GM20431 (cell line): ENCODE data around the gene TMEM163.
"Not testable (repeated sequence)": the region's sequence is repeated elsewhere in the genome, so short reads cannot be mapped to it uniquely, and the experiment has no call there.

Source experiments
- in situ Hi-C: fragments of 300-500 bp; cut with MseI, MboI; formaldehyde crosslinking; loops from one replicate; pipeline ENCODE4 v1.15.0; 2020; ENCODE audit warnings: low sequenced_read_pairs; ENCODE audit not compliant: unreplicated experiment

Gene TMEM163

DNA sequence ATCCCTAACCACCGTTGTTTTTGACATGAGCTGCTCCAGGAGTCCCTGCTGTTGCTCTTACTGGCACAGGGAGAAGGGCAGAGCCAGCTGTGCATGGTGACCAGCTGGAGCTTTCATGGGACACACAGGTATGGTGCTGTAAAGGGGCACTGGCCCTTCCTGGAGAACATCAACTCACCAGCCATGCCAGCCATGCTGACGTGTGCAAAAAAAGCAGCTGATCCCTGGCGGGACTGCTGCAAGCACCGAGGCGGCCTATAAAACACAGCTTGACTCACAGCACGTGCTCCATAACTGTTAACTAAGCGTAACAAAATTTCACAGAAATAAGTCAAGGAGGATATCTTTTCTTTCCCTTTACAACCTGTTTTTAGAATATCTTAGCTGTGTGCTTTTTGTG, 165.1 kb downstream of the TMEM163 start:
- in situ Hi-C loops, result no loop called here

DNA sequence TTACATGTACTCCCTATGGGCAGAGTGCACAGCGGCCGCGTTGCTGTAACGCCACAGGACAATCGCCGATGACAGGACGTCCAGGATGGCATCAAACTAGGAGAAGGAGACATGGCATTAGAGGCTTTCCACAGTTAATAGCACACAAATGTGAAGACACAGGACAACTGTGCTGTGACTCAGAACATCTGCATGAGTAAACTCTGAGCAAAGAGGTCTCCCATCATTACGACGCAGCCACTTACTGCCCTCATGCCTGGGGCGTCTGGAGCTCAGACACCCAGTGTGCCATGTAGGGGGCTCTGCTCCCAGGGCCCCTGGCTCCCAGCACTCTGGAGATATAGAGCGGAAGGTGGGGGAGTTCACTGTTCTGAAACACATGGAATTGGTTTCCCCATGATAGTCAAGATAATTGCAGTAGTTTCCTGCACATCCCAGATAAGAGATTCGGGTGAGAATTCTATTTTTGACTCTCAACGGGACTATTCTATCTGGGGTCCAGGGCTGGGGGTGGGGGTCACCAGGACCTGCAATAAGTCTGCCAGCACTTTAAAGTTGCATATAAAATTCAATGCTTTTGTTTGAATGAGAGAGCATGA, 168.1 kb downstream of the TMEM163 start:
- in situ Hi-C loops, result no loop called here

DNA sequence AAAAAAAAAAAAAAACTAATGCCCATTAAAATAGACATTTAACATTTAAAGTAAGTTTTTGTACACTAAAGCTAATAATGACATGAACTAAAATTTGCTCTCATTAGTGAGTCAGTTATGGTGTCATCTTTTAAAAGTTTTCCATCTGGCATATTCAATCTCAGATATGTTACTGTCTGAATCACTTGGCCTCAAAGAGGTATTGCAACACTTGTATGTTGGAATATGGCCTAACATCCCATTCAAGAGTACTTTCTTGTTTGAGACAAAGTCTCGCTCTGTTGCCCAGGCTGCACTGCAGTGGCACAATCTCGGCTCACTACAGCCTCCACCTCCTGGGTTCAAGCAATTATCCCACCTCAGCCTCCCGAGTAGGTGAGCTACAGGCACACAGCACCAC, 169.7 kb downstream of the TMEM163 start:
- in situ Hi-C loops, result no loop called here

DNA sequence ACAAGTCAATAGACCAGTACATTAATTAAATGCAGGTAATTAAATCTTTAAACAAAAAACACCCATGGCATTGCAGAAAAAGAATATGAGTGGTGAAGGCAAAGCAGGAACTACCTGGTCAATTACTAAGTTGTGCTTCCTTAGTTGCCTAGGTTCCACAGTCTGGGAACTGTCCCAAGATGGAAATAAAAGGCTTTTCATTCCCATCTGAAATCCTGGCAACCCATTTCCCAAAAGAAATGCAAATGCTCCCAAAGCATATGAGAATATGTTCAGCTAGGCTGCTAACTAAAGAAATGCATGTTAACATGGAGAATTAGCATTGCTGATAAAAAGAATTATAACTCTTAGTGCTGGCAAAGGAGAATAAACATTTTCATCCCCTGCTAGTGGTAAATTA, 177.8 kb downstream of the TMEM163 start:
- in situ Hi-C loops, result no loop called here

DNA sequence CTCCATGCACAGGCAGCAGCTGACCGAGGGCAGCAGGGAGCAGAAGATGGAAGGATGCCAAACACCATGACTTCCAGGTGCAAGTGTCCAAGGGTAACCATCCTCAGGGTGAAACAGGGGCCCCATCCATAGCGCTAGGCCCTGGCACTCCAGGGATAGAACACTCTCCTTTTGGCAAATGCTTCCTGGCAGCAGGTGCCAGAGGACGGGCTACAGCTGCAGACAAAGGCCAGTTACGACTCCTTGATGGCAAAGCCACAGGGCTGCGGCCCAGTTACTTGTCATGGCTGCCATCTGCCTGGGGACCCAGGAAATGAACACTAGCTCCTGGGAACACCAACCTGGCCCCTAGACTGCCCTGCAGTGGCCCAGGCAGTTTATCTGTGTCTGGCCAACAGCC, 178.8 kb downstream of the TMEM163 start:
- in situ Hi-C loops, result no loop called here

DNA sequence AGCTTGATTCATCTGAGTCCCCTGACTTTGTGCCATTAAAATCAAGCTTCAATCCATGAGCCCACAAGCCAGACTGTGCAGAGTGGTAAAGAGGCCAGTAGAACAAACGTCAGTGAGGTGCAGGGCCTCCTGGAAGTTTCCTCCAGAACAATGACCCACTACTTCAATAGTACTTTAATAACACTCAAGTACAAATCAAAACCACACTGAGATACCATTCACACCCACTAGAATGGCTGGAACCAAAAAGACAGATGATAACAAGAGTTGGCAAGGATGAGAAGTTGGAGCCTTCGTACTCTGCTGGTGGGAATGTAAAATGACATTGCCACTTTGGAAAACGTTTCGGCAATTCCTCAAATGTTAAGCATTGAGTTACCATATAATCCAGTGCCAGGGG, 181.1 kb downstream of the TMEM163 start:
- in situ Hi-C loops, result no loop called here

DNA sequence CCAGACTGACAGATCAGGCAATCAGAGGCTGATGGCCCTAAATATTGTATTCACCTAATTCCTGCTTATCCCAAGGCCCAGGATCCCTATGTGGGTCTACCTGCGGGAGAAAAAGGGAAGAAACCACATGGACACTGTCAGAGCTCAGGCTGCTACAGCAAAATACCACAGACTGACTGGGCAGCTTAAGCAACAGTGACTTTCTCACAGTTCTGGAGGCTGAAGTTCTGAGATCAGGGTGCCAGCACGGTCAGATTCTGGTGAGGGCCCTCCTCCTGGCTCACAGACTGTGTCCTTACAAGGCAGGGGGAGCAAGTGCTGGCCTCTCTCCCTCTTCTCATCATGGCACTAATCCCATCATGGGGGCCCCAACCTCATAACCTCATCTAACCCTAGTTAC, 181.7 kb downstream of the TMEM163 start:
- in situ Hi-C loops, result no loop called here

DNA sequence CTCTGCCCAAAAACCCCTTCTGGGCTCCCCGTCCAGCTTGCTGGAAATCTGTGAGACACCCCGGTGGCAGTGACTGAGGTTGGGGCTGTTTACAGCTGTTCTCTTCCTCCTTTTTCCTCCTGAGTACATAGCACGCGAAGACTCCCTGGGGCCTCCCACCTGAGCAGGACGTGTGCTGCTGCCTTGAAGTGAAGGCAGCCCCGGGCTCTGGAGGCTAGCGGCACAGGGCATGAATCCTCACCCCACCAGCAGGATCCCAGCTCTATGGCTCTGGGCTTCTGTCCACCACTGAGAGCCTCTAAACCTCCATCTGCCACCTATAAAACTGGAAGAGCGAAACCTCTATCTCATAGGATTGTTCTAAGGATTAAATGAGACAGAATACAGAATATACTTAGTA, 182.5 kb downstream of the TMEM163 start:
- in situ Hi-C loops, result no loop called here

DNA sequence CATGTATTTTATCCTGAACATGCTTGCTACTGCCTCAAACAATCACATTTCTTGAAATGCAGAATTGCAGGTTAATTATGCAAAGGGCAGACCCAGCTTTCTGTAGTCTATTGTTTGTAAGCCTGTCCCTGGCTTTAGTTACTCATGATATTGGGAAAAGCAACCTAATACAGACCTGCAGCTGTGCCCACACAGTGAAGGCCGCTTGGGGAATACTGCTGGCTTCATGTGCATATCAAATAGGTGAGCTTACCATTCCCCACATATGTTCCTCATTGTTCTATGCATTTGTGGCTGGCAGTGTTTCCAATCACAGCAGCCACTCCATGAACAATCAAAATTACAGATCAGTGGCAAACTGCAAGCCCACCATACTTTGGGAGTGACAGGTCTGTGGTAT, 186.3 kb downstream of the TMEM163 start:
- in situ Hi-C loops, result no loop called here

DNA sequence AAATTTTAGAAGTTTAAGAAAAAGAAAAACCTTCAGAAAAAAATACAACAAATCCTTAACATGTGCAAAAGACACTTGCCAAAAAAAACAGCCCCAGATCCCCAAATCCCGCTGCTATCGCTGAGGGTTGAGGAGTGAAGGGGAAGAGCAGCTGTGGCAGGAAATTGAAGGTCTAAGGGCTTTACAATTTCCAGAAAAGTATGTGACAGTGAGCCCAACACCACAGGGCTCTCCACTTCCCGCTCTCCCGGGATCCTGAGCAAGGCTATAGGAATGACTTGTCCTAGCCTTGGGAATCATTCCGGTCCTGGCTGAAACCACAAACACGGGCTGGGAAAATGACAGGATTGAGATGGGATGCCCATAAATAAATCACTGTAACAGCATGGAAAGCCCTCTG, 191.4 kb downstream of the TMEM163 start:
- in situ Hi-C loops, result no loop called here

DNA sequence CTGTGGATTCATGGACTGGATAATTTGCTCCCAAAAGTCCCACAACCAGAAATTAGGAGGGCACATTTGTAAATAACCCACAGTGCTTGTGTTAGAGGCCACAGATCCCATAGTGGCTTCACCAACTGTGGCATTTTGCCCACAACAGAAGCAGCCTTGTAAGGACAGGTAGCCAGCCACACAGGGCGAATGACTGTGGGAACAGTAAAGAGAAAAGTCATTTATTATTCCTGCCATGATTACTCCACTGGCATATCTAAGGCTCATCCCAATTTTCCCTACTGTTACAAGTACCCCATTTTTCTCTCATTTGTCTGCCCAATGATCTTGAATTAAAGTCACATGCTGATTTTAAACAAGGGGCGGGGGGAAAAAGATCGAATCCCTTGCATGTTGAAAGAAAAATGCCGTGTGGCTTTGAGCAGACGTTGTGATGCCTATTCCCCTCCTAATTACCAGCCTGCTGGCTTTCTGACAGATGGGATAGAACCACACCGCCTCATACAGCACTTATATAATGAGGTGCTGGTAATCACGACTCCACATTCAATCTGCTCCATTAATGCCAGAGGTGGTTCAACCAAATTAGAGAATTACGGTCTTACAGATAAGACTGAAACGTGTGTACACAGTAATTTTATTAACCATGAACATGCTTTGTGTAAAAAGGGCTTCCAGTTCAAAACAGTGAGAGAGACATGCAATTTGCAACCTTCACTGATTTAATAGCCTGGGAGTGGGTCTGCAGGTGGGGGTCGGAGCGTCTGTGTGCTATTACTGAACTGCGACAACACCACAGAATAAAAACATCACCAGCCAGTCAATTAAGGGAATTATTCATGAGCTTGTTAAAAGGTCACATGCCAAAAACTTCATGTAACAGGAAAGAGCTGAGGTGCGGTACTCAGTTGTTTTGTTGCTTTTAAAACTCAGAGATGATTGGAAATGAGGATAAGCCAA, 196.0 kb downstream of the TMEM163 start:
- in situ Hi-C loops, result no loop called here

DNA sequence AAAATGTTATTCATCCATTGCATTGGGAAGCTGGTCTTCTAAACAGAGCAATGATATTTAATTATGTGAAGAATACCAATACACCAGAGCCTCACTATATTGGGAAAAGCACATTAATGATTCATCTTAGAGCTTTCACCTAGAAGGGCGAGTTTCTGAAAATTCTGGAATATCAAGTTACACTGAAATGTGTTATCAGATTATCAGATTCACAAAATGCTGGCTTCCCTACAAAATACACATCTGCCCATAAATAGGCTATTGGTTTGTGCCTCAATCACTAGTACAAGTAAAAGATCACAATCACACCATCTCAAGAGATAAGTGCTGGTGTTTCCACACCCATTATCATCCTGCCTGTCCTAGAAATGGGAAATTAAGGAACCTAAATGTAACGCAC, 200.7 kb downstream of the TMEM163 start:
- in situ Hi-C loops, result no loop called here

DNA sequence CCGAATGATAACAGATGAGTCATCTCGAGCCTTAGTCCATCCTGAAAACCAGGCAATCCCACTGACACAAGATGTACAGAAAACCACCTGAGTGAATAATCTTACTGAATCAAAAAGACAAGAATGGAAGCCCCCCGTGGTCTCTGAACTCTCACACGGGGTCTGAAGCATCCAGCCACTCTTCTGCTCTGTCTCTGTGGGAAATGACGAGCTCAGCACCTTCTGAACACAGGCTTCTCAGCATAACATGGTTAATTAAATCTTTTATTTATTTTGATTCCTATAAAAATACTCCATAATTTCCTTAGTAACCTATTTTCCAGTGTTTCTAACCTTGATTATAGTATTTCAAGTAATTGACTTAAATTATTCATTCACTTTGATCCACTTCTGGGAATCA, 203.7 kb downstream of the TMEM163 start:
- in situ Hi-C loops, result no loop called here

DNA sequence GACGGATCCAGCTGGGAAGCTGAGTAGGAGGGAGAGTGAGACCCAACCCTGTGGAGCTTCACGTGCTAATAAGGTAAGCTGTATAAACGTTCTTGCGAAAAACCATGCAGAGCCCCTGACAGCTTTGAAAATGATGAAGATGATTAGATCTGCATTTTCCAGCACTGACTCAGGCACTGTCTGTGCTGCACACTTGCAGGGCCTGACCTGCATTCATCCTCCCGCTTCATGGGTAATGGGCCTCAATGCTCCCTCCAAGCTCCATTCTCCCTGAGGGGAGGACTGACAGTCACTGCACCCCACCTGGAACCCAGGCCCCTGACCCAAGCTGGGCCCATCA, 205.4 kb downstream of the TMEM163 start:
- in situ Hi-C loops, result no loop called here

DNA sequence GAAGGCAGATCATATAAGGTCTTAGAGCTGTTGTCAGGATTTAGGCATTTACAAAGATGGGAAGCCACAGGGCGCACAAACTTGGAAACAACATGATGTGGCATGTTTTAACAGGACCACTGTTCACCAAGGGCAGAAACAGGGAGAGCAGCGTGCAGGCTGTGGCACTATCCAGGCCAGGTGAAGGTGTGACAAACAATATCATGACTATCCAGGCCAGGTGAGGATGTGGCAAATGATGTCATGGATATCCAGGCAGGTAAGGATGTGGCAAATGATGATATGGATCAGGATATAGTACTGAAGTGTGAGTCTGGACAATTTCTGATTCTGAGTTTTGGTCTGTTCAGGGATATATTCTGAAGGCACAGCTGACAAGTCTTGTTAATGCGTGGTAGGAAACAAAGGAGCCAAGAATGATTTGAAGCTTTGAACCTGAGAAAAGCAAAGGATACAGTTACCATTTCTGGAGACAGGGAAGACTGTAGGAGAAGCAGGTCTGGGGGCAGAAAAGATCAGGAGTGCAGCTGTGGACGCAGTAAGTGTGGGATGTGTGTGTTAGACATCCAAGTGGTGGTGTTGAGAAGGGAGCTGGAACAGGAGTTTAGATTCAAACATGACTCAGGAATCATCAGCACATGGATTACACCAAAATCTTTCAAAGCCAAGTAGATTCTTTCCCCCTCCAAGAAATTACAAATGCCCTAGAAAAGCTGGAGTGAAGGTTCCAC, 205.9 kb downstream of the TMEM163 start:
- in situ Hi-C loops, result no loop called here

DNA sequence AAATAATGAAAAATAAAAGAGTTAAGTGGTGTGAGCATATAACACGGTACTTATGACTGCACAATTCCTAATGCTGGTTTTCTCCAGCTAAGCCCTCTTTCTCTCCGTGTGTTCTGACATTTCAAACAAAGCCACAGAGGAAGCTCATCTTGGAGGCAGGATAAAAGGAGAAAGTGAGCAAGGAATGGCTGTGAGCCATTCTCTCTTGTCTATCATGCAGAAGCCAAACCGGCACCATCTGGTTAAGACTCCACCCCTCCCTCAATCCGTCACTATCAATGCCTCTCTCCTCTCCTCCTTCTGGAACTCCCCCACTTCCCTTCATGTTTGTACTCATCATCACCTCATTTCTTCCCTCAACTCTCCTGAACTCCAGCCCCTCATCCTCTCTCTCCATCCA, 210.4 kb downstream of the TMEM163 start:
- in situ Hi-C loops, result no loop called here

DNA sequence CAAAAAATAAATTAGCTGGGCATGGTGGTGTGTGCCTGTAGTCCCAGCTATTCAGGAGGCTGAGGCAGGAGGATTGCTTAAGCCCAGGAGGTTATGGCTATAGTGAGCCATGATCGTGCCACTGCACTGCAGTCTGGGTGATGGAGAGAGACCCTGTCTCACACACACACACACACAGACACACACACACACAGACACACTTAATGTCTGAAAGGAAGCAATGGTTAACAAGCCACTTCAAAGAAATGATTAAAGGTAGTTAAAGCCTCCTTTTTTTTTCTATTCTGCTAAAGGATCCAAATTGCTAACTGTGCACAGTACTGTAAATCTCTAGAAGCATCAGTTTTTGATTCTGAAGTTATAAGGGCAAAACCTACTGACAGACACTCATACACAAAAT, 211.1 kb downstream of the TMEM163 start:
- in situ Hi-C loops, result no loop called here

DNA sequence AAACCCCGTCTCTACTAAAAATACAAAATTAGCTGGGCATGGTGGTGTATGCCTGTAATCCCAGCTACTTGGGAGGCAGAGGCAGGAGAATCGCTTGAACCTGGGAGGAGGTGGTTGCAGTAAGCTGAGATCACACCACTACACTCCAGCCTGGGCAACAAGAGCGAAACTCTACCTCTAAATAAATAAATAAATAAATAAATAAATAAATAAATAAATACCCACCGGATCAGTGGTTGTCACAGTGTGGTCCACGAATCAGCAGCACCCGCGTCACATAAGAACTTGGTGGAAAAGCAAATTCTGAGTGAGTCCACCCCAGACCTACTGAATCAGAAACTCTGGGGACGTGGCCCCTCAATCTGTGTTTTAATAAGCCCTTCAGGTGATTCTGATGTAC, 211.6 kb downstream of the TMEM163 start:
- in situ Hi-C loops, result not testable (repeated sequence)

DNA sequence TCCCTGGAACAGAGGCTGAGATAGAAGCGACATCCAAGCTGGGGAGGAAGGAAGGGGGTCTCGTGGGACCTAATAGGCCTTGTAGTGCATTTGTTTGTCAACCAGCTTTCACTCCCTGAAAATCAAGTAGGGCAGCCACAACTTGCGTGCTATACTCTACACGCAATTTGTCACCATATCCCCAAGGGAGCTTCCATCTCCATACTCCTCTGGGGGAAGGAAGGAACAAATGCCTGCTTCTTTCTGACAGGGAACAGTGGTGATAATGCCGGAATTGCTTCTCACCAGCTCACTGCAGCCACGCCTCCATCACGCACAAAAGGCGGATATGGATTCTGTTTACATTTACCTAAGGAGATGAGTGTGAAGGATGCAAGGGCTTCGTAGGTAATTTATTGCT, 213.4 kb downstream of the TMEM163 start:
- in situ Hi-C loops, result no loop called here

DNA sequence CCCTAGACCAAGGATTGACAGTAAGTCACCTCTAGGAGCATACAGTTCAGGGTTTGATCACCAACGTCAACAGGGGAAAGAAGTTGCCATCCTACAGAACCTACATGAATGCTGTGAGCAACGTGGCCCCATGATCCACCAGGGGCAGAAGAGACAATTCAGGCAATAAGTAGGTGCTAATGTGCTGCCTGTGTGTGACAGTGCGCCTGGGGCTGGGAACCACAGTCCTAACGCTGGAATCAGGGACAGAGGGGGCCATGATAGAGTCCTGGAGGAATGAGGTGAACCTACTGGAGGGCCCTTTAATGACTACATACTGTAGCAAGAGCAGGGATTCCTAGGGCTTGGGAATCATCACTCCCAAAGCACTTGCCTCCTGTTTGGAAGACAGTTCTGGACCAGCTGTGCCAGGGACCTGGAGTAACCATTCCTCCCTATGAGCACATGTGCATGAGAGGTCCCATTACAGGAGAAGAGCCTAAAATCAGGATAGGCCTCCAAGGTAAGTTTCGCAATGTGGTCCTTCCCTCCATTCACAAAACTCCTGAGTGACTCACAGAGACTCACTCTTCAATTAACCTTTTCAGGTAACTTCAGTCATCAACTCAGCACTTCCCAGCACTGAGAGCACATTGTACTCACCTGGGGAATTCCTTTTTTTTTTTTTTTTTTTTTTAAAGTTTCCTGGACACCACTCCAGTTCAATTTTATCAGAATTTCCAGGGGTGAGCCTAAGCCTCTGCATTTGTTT, 214.0 kb downstream of the TMEM163 start:
- in situ Hi-C loops, result no loop called here
